GM18505 (cell line): ENCODE results near the gene OR2A12.
"Not testable (repeated sequence)": the region's sequence is repeated elsewhere in the genome, so short reads cannot be mapped to it uniquely, and the experiment has no call there.

Experiments used
- ATAC-seq: cut with Tn5 transposase; IDR thresholded peaks from one replicate; pipeline ENCODE4 v1.9.1; 2021; ENCODE audit not compliant: unreplicated experiment
- POLR2A ChIP-seq: IDR thresholded peaks from 4 replicates; pipeline ENCODE4 v1.6.1; 2011; ENCODE audit warnings: borderline replicate concordance; ENCODE audit not compliant: insufficient read depth, insufficient read length; ENCODE audit errors: extremely low read depth

The OR2A12 gene, protein sequence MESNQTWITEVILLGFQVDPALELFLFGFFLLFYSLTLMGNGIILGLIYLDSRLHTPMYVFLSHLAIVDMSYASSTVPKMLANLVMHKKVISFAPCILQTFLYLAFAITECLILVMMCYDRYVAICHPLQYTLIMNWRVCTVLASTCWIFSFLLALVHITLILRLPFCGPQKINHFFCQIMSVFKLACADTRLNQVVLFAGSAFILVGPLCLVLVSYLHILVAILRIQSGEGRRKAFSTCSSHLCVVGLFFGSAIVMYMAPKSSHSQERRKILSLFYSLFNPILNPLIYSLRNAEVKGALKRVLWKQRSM

DNA sequence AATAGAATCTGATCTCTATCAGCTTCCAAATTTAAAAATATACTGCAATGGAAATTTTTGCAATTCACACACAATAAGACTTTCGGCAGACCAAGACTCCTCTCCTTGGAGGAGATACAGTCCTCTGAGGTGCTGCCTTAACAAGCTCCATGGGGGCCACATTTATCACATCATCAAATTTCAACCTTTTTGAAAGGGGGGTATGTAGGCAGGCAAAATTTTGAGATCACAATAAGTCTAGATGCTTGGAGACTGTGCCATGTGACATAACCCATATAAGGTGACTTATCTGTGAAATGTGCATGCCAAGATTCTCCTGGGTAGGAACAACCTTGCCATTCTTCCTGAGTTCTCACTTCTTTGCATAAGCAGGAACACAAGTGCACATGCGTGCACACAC, at the start of gene OR2A12:
Gene OR2A12, plus strand, starts transcription at position 301 of the 400 bp plus-strand sequence. CDS start 8,830 bp downstream, outside the sequence.
- TF ChIP-seq POLR2A: no peak
- ATAC-seq: no peak

DNA sequence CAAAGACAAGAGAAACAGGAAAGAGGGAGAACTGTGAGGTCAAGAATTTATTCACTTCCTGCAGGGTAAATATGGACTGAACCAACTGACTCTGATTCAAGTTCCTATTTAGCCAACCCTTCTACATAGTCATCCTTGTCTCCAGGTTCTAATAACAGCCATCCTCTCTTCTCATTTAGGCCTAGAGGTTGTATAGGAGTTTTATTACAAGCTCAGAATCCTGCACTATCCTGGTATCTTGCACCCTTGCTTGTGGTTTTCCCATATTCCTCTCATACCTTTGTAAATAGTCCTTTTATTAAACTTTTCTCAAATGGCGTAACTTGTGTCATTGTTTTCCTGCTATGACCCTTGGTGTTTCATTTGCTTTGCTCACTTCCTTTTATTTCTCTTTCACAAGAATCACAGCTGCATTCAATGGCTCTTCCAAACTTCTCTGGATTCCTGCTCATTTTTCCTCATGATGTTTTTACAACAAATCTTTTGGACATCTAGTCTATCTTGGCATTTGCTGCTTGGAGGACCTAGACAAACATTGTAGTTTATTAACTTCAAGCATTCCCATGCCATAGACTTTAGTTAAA, 49.7 kb upstream of the OR2A12 start:
- ATAC-seq: no peak
- no peak for TF ChIP-seq POLR2A

DNA sequence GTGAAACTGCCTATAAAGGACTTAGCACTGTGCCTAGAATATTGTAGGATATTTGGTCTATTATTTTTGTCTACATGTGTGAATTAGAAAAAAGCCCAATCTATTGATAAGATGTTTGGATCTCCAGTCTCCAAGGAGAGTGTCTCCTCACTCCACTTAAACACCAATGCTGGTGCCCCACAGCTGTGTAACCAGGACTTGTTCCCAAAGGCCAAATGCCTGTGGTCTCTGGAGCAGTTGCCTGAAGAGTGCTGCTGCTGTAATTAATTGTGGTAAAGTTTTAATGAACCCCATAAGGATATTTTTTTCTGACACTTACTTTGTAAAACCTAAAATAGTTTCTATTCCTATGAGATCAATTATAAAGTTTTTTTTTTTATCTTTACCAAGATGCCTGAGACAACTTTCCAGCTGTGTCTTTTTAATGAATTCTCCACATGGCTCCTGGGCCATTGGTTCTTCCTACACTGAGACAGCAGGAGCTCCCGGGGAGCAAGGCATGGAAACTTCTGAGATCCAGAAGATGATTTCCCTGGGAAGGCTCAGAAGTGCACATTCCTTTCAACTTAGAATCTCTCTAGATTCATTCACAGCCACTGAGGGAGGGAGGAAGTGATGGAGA, 48.6 kb upstream of the OR2A12 start:
- no peak for ATAC-seq
- TF ChIP-seq POLR2A: no peak

DNA sequence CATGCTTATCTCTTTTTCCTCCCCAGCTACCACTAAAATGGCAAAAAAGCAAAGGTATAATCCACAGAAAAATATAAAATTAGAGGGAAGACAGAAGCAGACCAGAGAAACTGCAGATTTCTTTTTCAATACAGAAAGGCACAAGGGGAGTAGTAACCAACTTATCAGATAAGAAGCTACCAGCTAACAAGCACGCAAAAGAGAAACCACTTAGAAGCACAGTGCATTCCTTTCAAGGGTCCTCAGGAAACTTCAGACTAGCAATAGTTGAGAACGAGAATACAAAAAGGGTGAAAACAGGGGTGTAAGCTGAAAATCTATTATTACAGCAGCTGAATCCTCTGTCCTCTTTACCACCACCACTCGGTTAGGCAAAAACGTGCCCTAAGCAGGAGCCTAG, 47.2 kb upstream of the OR2A12 start:
- no peak for TF ChIP-seq POLR2A
- ATAC-seq: no peak

DNA sequence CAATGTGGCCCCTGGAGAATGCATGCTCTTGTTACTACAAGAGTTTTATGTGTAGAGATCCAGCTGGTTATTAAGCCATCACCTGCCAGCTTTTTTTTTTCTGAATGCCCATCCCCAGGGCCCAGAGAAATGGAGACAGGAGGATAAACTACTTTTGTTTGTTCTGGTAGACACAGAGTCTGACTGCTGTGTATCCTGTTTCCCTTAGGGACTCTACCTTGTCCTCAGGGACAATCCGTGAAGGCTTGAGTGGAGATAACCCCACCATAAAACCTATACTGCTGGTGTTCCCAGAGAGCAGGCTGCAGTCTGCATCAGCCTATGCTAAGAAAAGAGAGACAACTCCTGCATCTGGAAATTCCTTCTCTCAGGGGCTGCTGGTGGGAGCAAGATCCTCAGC, 37.4 kb upstream of the OR2A12 start, which contains the start of gene OR2A5:
Gene OR2A5, plus strand, starts transcription at position 301 of the 400 bp plus-strand sequence. CDS start 1,454 bp downstream, outside the sequence.
- no peak for TF ChIP-seq POLR2A
- ATAC-seq: no peak

DNA sequence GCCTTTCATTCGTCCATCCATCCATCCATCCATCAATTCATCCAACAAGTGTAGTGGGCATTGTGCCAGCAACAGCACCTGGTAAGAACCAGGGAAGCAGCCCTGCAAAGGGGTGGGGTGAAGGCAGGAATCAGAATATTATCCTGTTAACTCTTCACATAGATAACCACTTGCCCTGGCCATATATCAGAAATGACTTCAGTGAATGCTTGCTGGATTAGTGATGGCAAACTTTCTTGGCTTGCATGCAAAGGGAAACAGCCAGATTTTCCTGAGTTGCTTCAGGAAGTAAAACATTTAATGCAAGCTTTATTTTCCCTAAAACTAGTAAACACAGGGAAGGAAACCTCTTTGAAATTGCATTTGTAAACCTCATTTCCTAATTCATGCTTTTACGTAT, 36.6 kb upstream of the OR2A12 start:
- ATAC-seq: no peak
- no peak for TF ChIP-seq POLR2A

DNA sequence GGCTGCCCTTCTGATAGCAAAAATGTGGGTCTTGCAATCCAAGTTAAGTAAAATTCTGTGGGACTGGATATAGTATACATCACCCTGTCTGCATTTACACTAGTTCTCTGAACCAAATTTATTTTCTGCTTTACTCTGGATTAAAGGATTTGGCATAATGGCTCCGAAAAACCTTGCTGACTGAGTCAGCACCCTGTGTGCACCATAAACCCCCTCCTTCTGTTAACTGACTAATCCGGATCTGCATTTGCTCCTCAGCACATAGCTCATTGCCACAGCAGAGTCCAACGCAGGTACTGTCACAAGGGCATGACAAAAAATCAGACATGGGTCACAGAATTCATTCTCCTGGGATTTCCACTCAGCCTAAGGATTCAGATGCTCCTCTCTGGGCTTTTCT, 36.0 kb upstream of the OR2A12 start:
- no peak for TF ChIP-seq POLR2A
- no peak for ATAC-seq

DNA sequence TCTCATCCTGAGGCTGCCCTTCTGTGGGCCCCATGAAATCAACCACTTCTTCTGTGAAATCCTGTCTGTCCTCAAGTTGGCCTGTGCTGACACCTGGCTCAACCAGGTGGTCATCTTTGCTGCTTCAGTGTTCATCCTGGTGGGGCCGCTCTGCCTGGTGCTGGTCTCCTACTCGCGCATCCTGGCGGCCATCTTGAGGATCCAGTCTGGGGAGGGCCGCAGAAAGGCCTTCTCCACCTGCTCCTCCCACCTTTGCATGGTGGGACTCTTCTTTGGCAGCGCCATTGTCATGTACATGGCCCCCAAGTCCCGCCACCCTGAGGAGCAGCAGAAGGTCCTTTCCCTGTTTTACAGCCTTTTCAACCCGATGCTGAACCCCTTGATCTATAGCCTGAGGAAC, 35.2 kb upstream of the OR2A12 start:
- not testable (repeated sequence) for ATAC-seq

DNA sequence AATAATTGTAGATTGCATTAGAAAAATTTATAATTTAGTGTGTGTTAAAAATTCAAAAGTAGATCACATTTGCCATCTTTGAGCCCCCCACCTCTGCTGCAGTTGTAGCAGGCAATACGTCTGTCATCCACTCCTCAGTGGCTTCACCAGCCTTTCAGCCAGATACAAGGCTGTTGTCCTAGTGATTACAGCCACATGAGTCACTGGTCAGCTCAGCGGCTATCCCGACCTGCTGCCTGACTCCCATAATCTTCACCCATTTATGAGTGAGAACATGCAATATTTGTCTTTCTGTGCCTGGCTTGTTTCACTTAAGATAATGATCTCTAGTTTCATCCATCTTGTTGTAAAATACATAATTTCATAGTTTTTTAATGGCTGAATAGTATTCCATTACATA, 28.1 kb upstream of the OR2A12 start:
- no peak for ATAC-seq
- TF ChIP-seq POLR2A: no peak

DNA sequence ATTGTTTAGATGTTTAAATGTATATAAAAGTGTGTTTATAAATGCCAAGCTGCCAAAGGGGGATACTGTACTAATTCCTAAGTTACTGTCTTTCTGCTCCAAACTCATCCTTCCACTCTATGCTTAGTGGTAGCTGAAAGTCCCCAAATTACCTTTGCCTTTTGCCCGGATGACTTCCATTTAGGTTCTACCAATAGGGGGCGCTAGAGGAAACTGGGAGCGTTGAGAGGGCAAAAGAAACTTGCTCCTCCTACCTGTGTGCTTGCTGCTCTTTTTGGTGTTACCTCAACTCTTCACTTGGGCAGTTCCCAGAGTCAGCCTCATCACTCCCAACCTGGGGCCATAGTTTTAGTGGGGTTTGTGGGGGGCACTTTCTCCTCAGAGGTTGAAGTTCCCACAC, 22.4 kb upstream of the OR2A12 start:
- no peak for TF ChIP-seq POLR2A
- no peak for ATAC-seq

DNA sequence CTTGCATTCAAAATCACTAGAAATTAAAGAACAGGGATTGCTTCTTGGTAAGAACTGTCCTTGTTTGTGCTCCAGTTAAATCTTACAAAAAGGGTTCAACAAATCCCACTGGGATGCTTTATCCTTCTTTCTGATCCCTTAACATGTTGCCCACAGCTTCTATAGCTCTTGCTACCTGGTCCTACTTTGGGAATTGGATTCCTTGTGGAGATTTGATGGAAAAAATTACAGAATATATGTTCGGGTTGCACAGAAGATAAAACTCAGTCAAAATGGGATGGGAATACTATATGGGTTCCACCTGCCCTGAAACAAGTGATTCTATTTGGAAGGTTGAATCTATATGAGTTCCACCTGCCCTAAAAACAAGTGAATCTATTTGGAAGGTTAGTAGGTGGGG, 16.6 kb upstream of the OR2A12 start, which contains the start of gene OR2A25:
Gene OR2A25, plus strand, starts transcription at position 301 of the 400 bp plus-strand sequence. CDS start 4,409 bp downstream, outside the sequence.
- no peak for TF ChIP-seq POLR2A
- no peak for ATAC-seq

DNA sequence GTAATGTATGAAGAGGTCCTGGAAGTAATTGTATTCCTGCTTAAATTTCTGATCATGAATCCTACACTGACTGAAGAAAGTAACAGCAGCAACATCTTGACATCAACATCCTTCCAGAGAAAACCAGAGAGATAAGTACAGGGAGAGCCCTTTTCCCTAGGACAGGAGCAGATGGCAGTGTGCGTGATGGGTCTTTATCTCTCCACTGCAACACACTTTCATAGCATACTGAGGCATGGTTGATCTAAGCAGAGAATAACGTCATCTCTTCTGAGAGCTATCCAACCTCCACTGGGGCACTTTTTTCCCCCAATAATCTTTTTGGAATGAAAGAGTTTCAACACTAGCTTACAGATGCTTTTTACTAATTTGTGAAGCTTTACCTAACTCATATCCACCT, 16.1 kb upstream of the OR2A12 start:
- no peak for TF ChIP-seq POLR2A
- ATAC-seq: no peak

DNA sequence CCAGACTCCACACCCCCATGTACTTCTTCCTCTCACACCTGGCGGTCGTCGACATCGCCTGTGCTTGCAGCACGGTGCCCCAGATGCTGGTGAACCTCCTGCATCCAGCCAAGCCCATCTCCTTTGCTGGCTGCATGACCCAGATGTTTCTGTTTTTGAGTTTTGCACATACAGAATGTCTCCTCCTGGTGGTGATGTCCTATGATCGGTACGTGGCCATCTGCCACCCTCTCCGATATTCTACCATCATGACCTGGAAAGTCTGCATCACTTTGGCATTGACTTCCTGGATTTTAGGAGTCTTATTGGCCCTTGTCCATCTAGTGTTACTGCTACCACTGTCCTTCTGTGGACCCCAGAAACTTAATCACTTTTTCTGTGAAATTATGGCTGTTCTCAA, 11.7 kb upstream of the OR2A12 start:
- ATAC-seq: no peak
- TF ChIP-seq POLR2A: no peak

DNA sequence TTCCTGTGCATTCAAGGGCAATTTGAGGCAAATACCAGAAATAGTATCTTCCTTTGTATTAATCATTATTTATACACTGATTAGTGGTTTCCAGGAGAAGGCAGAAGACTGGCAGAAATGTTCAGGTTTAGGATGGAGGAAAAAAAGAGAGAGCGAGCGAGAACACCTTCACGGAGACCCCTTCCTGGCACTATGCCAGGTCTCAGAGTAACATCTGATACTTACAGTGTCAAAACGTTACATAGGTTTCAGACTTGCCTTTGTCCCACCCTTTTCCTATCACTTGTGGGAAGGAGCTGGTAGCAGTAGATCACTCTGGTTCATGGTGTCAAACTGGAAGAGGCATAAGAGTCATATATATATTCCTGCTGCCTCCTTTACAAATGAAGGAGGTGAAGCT, 652 bp downstream of the OR2A12 start:
- ATAC-seq: no peak
- no peak for TF ChIP-seq POLR2A

DNA sequence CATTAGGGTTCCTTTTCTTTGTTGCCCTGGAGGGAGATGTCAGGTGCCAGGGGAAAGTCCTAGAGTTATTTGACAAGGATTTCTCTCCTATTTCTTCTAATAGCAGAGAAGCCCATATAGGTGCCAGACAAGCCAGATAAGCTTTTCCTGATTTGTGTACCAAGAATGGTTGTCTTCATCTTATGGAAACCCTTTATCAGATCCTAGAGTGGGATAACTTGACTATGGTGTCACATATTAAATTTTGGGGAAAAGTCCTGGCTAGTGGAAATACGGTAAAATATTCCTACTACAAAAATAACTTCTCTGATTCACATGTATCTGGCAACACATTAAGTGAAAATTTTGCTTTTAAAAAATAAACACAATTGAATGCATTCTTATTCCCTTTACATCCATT, 1.2 kb downstream of the OR2A12 start:
- ATAC-seq: no peak

DNA sequence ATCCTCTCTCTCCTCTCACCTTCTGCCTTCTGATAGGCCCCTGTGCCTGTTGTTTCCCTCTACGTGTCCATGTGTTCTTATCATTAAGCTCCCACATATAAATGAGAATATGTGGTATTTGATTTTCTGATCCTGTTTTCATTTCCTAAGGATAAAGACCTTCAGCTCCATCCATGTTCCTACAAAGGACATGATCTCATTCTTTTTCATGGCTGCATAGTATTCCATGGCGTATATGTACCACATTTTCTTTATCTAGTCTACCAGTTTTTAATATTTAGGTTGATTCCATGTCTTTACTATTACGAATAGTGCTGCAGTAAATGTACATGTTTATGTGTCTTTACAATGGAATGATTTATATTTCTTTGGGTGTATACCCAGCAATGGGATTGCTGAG, 4.6 kb downstream of the OR2A12 start:
- no peak for ATAC-seq
- no peak for TF ChIP-seq POLR2A

More for the DNA sequence above, 1.2 kb downstream of the OR2A12 start:
- no peak for TF ChIP-seq POLR2A
